Natural killer cell (primary cell): ENCODE results near the gene GARRE1. TPM values are rescaled to one million over a fixed set of nuclear protein-coding genes. Genes with fewer than 3 reads are reported as not detected.
A peak's percentile ranks its signal among the peaks of the same experiment; 100 is the strongest.
"Not testable (repeated sequence)": the region's sequence is repeated elsewhere in the genome, so short reads cannot be mapped to it uniquely, and the experiment has no call there.

Experiments used
- ATAC-seq, 3 donors: fragments of 150-1000 bp in 2 of 3; fragments of 200-7000 bp in 1 of 3; cut with Tn5 transposase; 1 replicate in 1 of 3; 2 replicates in 2 of 3; pipeline ENCODE4 v1.10.0; 2021; ENCODE audit warnings: mild to moderate bottlenecking in 2 of 3, moderate library complexity in 2 of 3
- DNase-seq, 2 donors: peaks; one replicate each; pipeline versions ENCODE4 v3.0.0 to v3.0.0-alpha.2; 2013 to 2021; ENCODE audit warnings: mixed read lengths in 1 of 2
- H3K27ac ChIP-seq: one replicate; pipeline ENCODE4 v1.5.1; 2013; ENCODE audit warnings: mild to moderate bottlenecking, low read length
- H3K27me3 ChIP-seq: one replicate; pipeline ENCODE4 v1.6.1; 2013; ENCODE audit warnings: low read length; ENCODE audit not compliant: control insufficient read depth, insufficient read depth
- H3K36me3 ChIP-seq: one replicate; pipeline ENCODE4 v1.6.1; 2013; ENCODE audit warnings: low read length; ENCODE audit not compliant: control insufficient read depth, insufficient read depth
- H3K4me1 ChIP-seq: one replicate; pipeline ENCODE4 v1.6.1; 2013; ENCODE audit warnings: low read length; ENCODE audit not compliant: control insufficient read depth, insufficient read depth
- H3K4me3 ChIP-seq: one replicate; pipeline ENCODE4 v1.5.1; 2013; ENCODE audit warnings: low read length
- H3K9me3 ChIP-seq: one replicate; pipeline ENCODE4 v1.6.1; 2013; ENCODE audit warnings: low read length; ENCODE audit not compliant: control insufficient read depth, insufficient read depth
- H3K27ac Mint-ChIP-seq, 2 donors: one replicate each; pipeline ENCODE4 v1.8.0; 2022; ENCODE audit warnings: mild to moderate bottlenecking in 2 of 2, mixed read lengths in 2 of 2, moderate library complexity in 1 of 2
- H3K27me3 Mint-ChIP-seq, 2 donors: one replicate each; pipeline ENCODE4 v1.8.0; 2022; ENCODE audit warnings: low read depth in 2 of 2, mixed read lengths in 2 of 2
- H3K36me3 Mint-ChIP-seq: one replicate; pipeline ENCODE4 v1.8.0; 2022; ENCODE audit warnings: mixed read lengths
- H3K4me1 Mint-ChIP-seq, 2 donors: one replicate each; pipeline ENCODE4 v1.8.0; 2022; ENCODE audit warnings: mixed read lengths in 2 of 2
- H3K4me3 Mint-ChIP-seq: one replicate; pipeline ENCODE4 v1.8.0; 2022; ENCODE audit warnings: mild to moderate bottlenecking, moderate library complexity, mixed read lengths
- H3K9me3 Mint-ChIP-seq, 2 donors: one replicate each; pipeline ENCODE4 v1.8.0; 2022; ENCODE audit warnings: mixed read lengths in 2 of 2
- CTCF ChIP-seq: fragments of 200-600 bp; IDR thresholded peaks from one replicate; pipeline ENCODE4 v1.8.0; 2022; ENCODE audit warnings: antibody characterized with exemption
- WGBS: methylation state at CpG from one replicate; pipeline ENCODE4 v1.1.7; 2013; ENCODE audit warnings: missing lambda C conversion rate; ENCODE audit not compliant: insufficient coverage; 5-methylcytosine and 5-hydroxymethylcytosine counted together
- intact Hi-C: fragments of 100-400 bp; cut with micrococcal nuclease; formaldehyde crosslinking; loops from one replicate; pipeline ENCODE4 v1.14.2; 2022
- total RNA-seq, 4 donors: library from RNA; stranded (reverse); fragments of 120-200 nt in 1 of 4; gene quantifications; one replicate each; pipeline versions ENCODE4 v1.2.3 to v1.2.4, GENCODE V29; 2013 to 2022

Gene GARRE1, protein sequence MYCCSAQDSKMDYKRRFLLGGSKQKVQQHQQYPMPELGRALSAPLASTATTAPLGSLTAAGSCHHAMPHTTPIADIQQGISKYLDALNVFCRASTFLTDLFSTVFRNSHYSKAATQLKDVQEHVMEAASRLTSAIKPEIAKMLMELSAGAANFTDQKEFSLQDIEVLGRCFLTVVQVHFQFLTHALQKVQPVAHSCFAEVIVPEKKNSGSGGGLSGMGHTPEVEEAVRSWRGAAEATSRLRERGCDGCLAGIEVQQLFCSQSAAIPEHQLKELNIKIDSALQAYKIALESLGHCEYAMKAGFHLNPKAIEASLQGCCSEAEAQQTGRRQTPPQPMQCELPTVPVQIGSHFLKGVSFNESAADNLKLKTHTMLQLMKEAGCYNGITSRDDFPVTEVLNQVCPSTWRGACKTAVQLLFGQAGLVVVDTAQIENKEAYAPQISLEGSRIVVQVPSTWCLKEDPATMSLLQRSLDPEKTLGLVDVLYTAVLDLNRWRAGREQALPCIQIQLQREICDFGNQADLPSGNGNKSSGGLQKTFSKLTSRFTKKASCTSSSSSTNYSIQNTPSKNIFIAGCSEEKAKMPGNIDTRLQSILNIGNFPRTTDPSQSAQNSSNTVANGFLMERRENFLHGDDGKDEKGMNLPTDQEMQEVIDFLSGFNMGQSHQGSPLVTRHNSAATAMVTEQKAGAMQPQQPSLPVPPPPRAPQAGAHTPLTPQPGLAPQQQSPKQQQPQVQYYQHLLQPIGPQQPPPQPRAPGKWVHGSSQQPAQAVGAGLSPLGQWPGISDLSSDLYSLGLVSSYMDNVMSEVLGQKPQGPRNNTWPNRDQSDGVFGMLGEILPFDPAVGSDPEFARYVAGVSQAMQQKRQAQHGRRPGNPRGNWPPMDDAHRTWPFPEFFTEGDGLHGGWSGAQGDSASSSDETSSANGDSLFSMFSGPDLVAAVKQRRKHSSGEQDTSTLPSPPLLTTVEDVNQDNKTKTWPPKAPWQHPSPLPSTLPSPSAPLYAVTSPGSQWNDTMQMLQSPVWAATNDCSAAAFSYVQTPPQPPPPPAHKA (N-terminal part only)
- 10 to 100 TPM; 21.9 to 29.2 (median 22.0) TPM for total RNA-seq
- 21.0 TPM for total RNA-seq (2013)

- Mint-ChIP-seq H3K27me3 (no peaks in the 10 kb centered on the region), H3K4me1 (peaks cover 11 to 17% of the 10 kb centered on the region in 2 donors), H3K4me3 (peak within 1 kb of the TSS; percentile 94), H3K9me3 (no peaks in the 10 kb centered on the region), H3K27ac (peak within 1 kb of the TSS; percentile 87 to 98), H3K36me3 (no peaks in the 10 kb centered on the region)
- Histone ChIP-seq H3K27me3 (no peaks in the 10 kb centered on the region), H3K27ac (peak within 1 kb of the TSS; percentile 81), H3K9me3 (no peaks in the 10 kb centered on the region), H3K4me1 (peaks cover 13% of the 10 kb centered on the region), H3K4me3 (peak within 1 kb of the TSS; percentile 62), H3K36me3 (no peaks in the 10 kb centered on the region)
- intact Hi-C loops = loop anchor here (2.0 to 5.0 kb wide), 2 partner anchors 69 to 83 kb away; no protein-coding TSS in a partner anchor
- DNase-seq = peak; percentile 87 to 89
- ATAC-seq = peak; percentile 90 to 93 (median 93)
- under 1% methylated on average over 55 of the region's 56 CpGs for WGBS
- no peak for TF ChIP-seq CTCF
Observed at GRCh38 chr19:34254046-34254697, at the start of gene GARRE1. Gene GARRE1 (plus strand): TSS chr19:34254554. CDS start chr19:34300474, 45,920 bp downstream.

DNA sequence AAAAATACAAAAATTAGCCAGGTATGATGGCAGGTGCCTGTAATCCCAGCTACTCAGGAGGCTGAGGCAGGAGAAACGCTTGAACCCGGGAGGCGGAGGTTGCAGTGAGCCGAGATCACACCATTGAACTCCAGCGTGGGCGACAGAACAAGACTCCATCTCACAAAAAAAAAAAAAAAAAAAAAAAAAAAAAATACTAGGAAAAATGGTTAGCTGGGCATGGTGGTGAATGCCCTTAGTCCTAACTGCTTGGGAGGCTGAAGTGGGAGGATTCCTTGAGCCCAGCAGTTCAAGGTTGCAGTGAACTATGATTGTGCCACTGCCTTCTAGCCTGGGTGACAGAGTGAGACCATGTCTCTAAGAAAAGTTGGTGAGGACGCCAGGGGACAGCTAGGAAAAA is 49.0 kb upstream of the GARRE1 start:
- intact Hi-C loops, DNase-seq, H3K36me3 Mint-ChIP-seq, H3K4me3 ChIP-seq, H3K27me3 Mint-ChIP-seq, H3K9me3 ChIP-seq, H3K4me3 Mint-ChIP-seq, H3K27ac ChIP-seq, ATAC-seq, H3K9me3 Mint-ChIP-seq, H3K27me3 ChIP-seq, H3K4me1 ChIP-seq: not testable (repeated sequence)
- H3K36me3 ChIP-seq = peaks cover 40% of the 10 kb centered on the region
- WGBS = over 99% methylated on average over 6 of the region's 7 CpGs
- H3K27ac Mint-ChIP-seq = peak overlapping the region in 1 of 2 donors; percentile 30
- H3K4me1 Mint-ChIP-seq = peaks cover 7 to 10% of the 10 kb centered on the region in 2 donors

- 100% methylated on average over 1 of the region's 1 CpG for WGBS
- Mint-ChIP-seq H3K27ac (peak overlapping the region in 1 of 2 donors; percentile 12), H3K4me3 (no peak overlapping the region), H3K36me3 (no peaks in the 10 kb centered on the region), H3K27me3 (no peaks in the 10 kb centered on the region), H3K9me3 (no peaks in the 10 kb centered on the region), H3K4me1 (peaks cover 5 to 6% of the 10 kb centered on the region in 2 donors)
- DNase-seq (no peak), ATAC-seq (no peak)
- no peaks in the 10 kb centered on the region for H3K27me3 ChIP-seq
- no peaks in the 10 kb centered on the region for H3K4me1 ChIP-seq
- no peak overlapping the region for H3K4me3 ChIP-seq
- peaks cover 44% of the 10 kb centered on the region for H3K36me3 ChIP-seq
- TF ChIP-seq CTCF = no peak
- H3K9me3 ChIP-seq = no peaks in the 10 kb centered on the region
- intact Hi-C loops = no loop called here
- no peak overlapping the region for H3K27ac ChIP-seq
Observed at GRCh38 chr19:34208291-34208884, 46.0 kb upstream of the GARRE1 start.
